HG03039 (cell line): ENCODE results near the gene PIEZO2.

ENCODE experiments used
- ATAC-seq: cut with Tn5 transposase; IDR thresholded peaks from one replicate; pipeline ENCODE4 v1.9.1; 2021; ENCODE audit warnings: mild to moderate bottlenecking, moderate library complexity; ENCODE audit not compliant: unreplicated experiment

PIEZO2 gene

GRCh38 chr18:10900435-10900834 is 248.9 kb downstream of the PIEZO2 start:
- ATAC-seq = no peak

- ATAC-seq = no peak
These were observed 249.9 kb downstream of the PIEZO2 start for GRCh38 chr18:10899481-10899880.

GRCh38 chr18:10898417-10898974 is 250.9 kb downstream of the PIEZO2 start:
- ATAC-seq = no peak

GRCh38 chr18:10896851-10897250 is 252.5 kb downstream of the PIEZO2 start:
- ATAC-seq = no peak

GRCh38 chr18:10895976-10896375 is 253.4 kb downstream of the PIEZO2 start:
- ATAC-seq = no peak

GRCh38 chr18:10894501-10894900 is 254.9 kb downstream of the PIEZO2 start:
- ATAC-seq = no peak

- no peak for ATAC-seq
These were observed 255.6 kb downstream of the PIEZO2 start for GRCh38 chr18:10893761-10894160.

- ATAC-seq = no peak
These were observed 256.2 kb downstream of the PIEZO2 start for GRCh38 chr18:10893196-10893595.

GRCh38 chr18:10892786-10893185 is 256.6 kb downstream of the PIEZO2 start:
- no peak for ATAC-seq

- ATAC-seq = no peak
These were observed 259.3 kb downstream of the PIEZO2 start for GRCh38 chr18:10890022-10890421.

- ATAC-seq = no peak
These were observed 270.7 kb downstream of the PIEZO2 start for GRCh38 chr18:10878703-10879102.

- ATAC-seq = no peak
These were observed 271.4 kb downstream of the PIEZO2 start for GRCh38 chr18:10877987-10878386.

GRCh38 chr18:10875811-10876210 is 273.6 kb downstream of the PIEZO2 start:
- no peak for ATAC-seq

GRCh38 chr18:10872304-10872703 is 277.1 kb downstream of the PIEZO2 start:
- ATAC-seq = no peak

- ATAC-seq = no peak
These were observed 284.6 kb downstream of the PIEZO2 start for GRCh38 chr18:10864722-10865121.

GRCh38 chr18:10863026-10863425 is 286.3 kb downstream of the PIEZO2 start:
- no peak for ATAC-seq

GRCh38 chr18:10860928-10861327 is 288.4 kb downstream of the PIEZO2 start:
- ATAC-seq = no peak

- ATAC-seq = no peak
These were observed 289.0 kb downstream of the PIEZO2 start for GRCh38 chr18:10860382-10860781.

- no peak for ATAC-seq
These were observed 290.9 kb downstream of the PIEZO2 start for GRCh38 chr18:10858477-10858876.

GRCh38 chr18:10856132-10856531 is 293.2 kb downstream of the PIEZO2 start:
- ATAC-seq = no peak

GRCh38 chr18:10852385-10853303 is 296.7 kb downstream of the PIEZO2 start:
- ATAC-seq = no peak

GRCh38 chr18:10851824-10852319 is 297.5 kb downstream of the PIEZO2 start:
- no peak for ATAC-seq
